GM18499 (cell line): ENCODE data around the gene SLC7A5.
"Not testable (repeated sequence)": the region's sequence is repeated elsewhere in the genome, so short reads cannot be mapped to it uniquely, and the experiment has no call there.

ENCODE experiments used
- ATAC-seq: cut with Tn5 transposase; IDR thresholded peaks from one replicate; pipeline ENCODE4 v1.9.1; 2021; ENCODE audit warnings: moderate number of reproducible peaks; ENCODE audit not compliant: insufficient read depth, unreplicated experiment

SLC7A5 gene

GRCh38 chr16:87869061-87869878 lies at the start of gene SLC7A5:
Gene SLC7A5 (minus strand): TSS chr16:87869507. CDS start chr16:87869422, 85 bp downstream.
- not testable (repeated sequence) for ATAC-seq

GRCh38 chr16:87918338-87918737 lies 49.0 kb upstream of the SLC7A5 start:
- ATAC-seq = no peak

GRCh38 chr16:87917503-87917902 lies 48.2 kb upstream of the SLC7A5 start:
- ATAC-seq = no peak

GRCh38 chr16:87914812-87915211 lies 45.5 kb upstream of the SLC7A5 start:
- ATAC-seq = no peak

GRCh38 chr16:87914021-87914725 lies 44.9 kb upstream of the SLC7A5 start:
- not testable (repeated sequence) for ATAC-seq

GRCh38 chr16:87912691-87913090 lies 43.4 kb upstream of the SLC7A5 start:
- not testable (repeated sequence) for ATAC-seq

- ATAC-seq = not testable (repeated sequence)
Observed at GRCh38 chr16:87911106-87911763, 41.9 kb upstream of the SLC7A5 start.

- ATAC-seq = not testable (repeated sequence)
Observed at GRCh38 chr16:87909203-87909935, 40.1 kb upstream of the SLC7A5 start.

GRCh38 chr16:87908101-87908500 lies 38.8 kb upstream of the SLC7A5 start:
- ATAC-seq = not testable (repeated sequence)

GRCh38 chr16:87905521-87905920 lies 36.2 kb upstream of the SLC7A5 start:
- ATAC-seq = not testable (repeated sequence)

- not testable (repeated sequence) for ATAC-seq
Observed at GRCh38 chr16:87904963-87905362, 35.7 kb upstream of the SLC7A5 start.

GRCh38 chr16:87900489-87900888 lies 31.2 kb upstream of the SLC7A5 start:
- not testable (repeated sequence) for ATAC-seq

GRCh38 chr16:87897521-87898505 lies 28.5 kb upstream of the SLC7A5 start:
- no peak for ATAC-seq

- ATAC-seq = not testable (repeated sequence)
Observed at GRCh38 chr16:87896924-87897520, 27.7 kb upstream of the SLC7A5 start.

- not testable (repeated sequence) for ATAC-seq
Observed at GRCh38 chr16:87896176-87896890, 27.0 kb upstream of the SLC7A5 start.

GRCh38 chr16:87895641-87896141 lies 26.4 kb upstream of the SLC7A5 start:
- ATAC-seq = no peak

GRCh38 chr16:87894005-87894404 lies 24.7 kb upstream of the SLC7A5 start:
- not testable (repeated sequence) for ATAC-seq

- no peak for ATAC-seq
Observed at GRCh38 chr16:87891764-87892163, 22.5 kb upstream of the SLC7A5 start.
